Ovary (tissue), 3 donors: ENCODE results near the gene TRIM21.
"Not testable (repeated sequence)": the region's sequence is repeated elsewhere in the genome, so short reads cannot be mapped to it uniquely, and the experiment has no call there.

ENCODE experiments used
- CTCF ChIP-seq, 3 donors: fragments of 450-650 bp in 2 of 3; fragments of 200-600 bp in 1 of 3; IDR thresholded peaks; one replicate each; pipeline versions ENCODE4 v1.5.1 to v1.8.0; 2016 to 2022; ENCODE audit warnings: antibody characterized with exemption in 3 of 3, mild to moderate bottlenecking in 1 of 3
- EP300 ChIP-seq: sonication (generic); formaldehyde crosslinking; IDR thresholded peaks from one replicate; pipeline ENCODE4 v1.6.1; 2017; ENCODE audit warnings: antibody characterized with exemption
- POLR2A ChIP-seq: fragments of 450-650 bp; IDR thresholded peaks from one replicate; pipeline ENCODE4 v1.6.1; 2017; ENCODE audit warnings: antibody characterized with exemption, mild to moderate bottlenecking, moderate library complexity
- donor health status: DM: no; HTN: no; CAD: no.

GRCh38 chr11:4348142-4348541 lies 45.4 kb downstream of the TRIM21 start:
- not testable (repeated sequence) for TF ChIP-seq CTCF (IDR thresholded peaks at IDR 0.05); POLR2A; EP300
